22Rv1 (cell line): ENCODE data around the gene NDE1.

Experiments
- ZFX ChIP-seq: fragments of 450-650 bp; IDR thresholded peaks from 2 replicates; pipeline ENCODE4 v1.6.1; 2017; ENCODE audit warnings: antibody characterized with exemption, borderline replicate concordance
- TF ChIP-seq, protein P1 (sequence below): fragments of 450-650 bp; IDR thresholded peaks from 2 replicates; pipeline ENCODE4 v1.5.1; 2017; ENCODE audit warnings: mild to moderate bottlenecking

DNA sequence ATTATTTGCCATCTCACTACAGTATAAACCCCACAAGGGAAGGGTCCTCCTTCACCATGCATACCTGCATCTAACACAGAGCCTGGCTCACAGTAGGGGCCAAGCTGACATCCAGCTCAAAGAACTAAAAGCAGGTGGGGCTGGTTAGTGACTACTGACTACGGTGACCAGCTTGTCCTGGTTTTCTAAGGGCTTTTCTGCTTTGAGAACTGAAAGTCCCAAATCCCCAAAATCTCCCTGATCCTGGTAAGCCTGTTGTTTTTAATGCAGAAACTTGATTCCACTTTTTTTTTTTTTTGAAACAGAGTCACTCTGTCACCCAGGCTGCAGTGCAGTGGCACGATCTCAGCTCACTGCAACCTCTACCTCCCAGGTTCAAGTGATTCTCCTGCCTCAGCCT is 89.4 kb downstream of the NDE1 start:
- TF ChIP-seq, protein P1, sequence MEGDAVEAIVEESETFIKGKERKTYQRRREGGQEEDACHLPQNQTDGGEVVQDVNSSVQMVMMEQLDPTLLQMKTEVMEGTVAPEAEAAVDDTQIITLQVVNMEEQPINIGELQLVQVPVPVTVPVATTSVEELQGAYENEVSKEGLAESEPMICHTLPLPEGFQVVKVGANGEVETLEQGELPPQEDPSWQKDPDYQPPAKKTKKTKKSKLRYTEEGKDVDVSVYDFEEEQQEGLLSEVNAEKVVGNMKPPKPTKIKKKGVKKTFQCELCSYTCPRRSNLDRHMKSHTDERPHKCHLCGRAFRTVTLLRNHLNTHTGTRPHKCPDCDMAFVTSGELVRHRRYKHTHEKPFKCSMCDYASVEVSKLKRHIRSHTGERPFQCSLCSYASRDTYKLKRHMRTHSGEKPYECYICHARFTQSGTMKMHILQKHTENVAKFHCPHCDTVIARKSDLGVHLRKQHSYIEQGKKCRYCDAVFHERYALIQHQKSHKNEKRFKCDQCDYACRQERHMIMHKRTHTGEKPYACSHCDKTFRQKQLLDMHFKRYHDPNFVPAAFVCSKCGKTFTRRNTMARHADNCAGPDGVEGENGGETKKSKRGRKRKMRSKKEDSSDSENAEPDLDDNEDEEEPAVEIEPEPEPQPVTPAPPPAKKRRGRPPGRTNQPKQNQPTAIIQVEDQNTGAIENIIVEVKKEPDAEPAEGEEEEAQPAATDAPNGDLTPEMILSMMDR = no peak
- TF ChIP-seq ZFX = no peak
